H1 (cell line): ENCODE data around the gene SSTR3. TPM values are rescaled to one million over a fixed set of nuclear protein-coding genes. Genes with fewer than 3 reads are reported as not detected.

Source experiments
- CTCF ChIA-PET: fragments of 300-600 bp; sonication (Branson Sonifier 250); formaldehyde crosslinking; loops from one replicate; lab custom pipeline; 2021; ENCODE audit not compliant: partially characterized antibody; lab: Charles Lee
- POLR2A ChIA-PET: fragments of 300-600 bp; sonication (Branson Sonifier 250); formaldehyde crosslinking; loops from one replicate; lab custom pipeline; 2021; ENCODE audit warnings: inconsistent platforms; ENCODE audit not compliant: partially characterized antibody; lab: Charles Lee
- DNase-seq, 2 experiments: peaks; one replicate each; pipeline versions ENCODE4 v3.0.0 to v3.0.0-alpha.2; 2010 to 2022; ENCODE audit warnings: low spot score in 2 of 2, low read depth in 1 of 2, mixed read lengths in 1 of 2
- FAIRE-seq: peaks from 2 replicates; lab custom pipeline; 2011; peaks lifted over from hg19 to GRCh38; lab: Jason Lieb, UNC
- H2AFZ ChIP-seq: 2 replicates; pipeline ENCODE4 v1.8.1; 2012; ENCODE audit warnings: low read length, inconsistent platforms
- H2AK5ac ChIP-seq: 2 replicates; pipeline ENCODE4 v1.6.1; 2013; ENCODE audit warnings: low read depth, low read length
- H2BK120ac ChIP-seq: replicated peaks from 2 replicates; pipeline ENCODE3; 2013; ENCODE audit warnings: low read depth, low read length, inconsistent platforms
- H2BK12ac ChIP-seq: 2 replicates; pipeline ENCODE4 v1.6.1; 2013; ENCODE audit warnings: low read depth, low read length
- H2BK15ac ChIP-seq: 2 replicates; pipeline ENCODE4 v1.6.1; 2013; ENCODE audit warnings: low read length
- H2BK20ac ChIP-seq: 2 replicates; pipeline ENCODE4 v1.6.1; 2013; ENCODE audit warnings: low read length
- H2BK5ac ChIP-seq: 2 replicates; pipeline ENCODE4 v1.6.1; 2013; ENCODE audit warnings: low read depth, low read length
- H3K14ac ChIP-seq: 2 replicates; pipeline ENCODE4 v1.6.1; 2013; ENCODE audit warnings: inconsistent platforms; ENCODE audit not compliant: insufficient read length
- H3K18ac ChIP-seq: 2 replicates; pipeline ENCODE4 v1.6.1; 2013; ENCODE audit warnings: low read length; ENCODE audit errors: extremely low read depth
- H3K23ac ChIP-seq: 2 replicates; pipeline ENCODE4 v1.6.1; 2013; ENCODE audit warnings: inconsistent platforms; ENCODE audit not compliant: insufficient read length
- H3K23me2 ChIP-seq: 2 replicates; pipeline ENCODE4 v1.6.1; 2013; ENCODE audit warnings: low read depth, low read length
- H3K27ac ChIP-seq: 2 replicates; pipeline ENCODE4 v1.6.1; 2011; ENCODE audit warnings: low read depth, low read length, inconsistent platforms
- H3K27me3 ChIP-seq, 4 experiments: replicated peaks in 1 of 4; 1 replicate in 1 of 4; 2 replicates in 3 of 4; pipeline versions ENCODE4 v1.6.1 to v1.8.1; 2011 to 2013; ENCODE audit warnings: low read length in 3 of 4, mild to moderate bottlenecking in 3 of 4, inconsistent platforms in 2 of 4, mixed read lengths in 2 of 4, moderate library complexity in 1 of 4; ENCODE audit not compliant: control insufficient read depth in 3 of 4, insufficient read depth in 3 of 4; ENCODE audit errors: extremely low read depth in 1 of 4
- H3K36me3 ChIP-seq, 4 experiments: 2 replicates each; pipeline versions ENCODE4 v1.6.1 to v1.8.1; 2011 to 2013; ENCODE audit warnings: mild to moderate bottlenecking in 4 of 4, low read length in 3 of 4, moderate library complexity in 2 of 4, control low read depth in 1 of 4, inconsistent platforms in 1 of 4; ENCODE audit not compliant: insufficient read depth in 4 of 4, control insufficient read depth in 2 of 4
- H3K4ac ChIP-seq: replicated peaks from 2 replicates; pipeline ENCODE3; 2013; ENCODE audit warnings: low read length, low read depth, mixed read lengths, inconsistent platforms; ENCODE audit not compliant: insufficient read length
- H3K4me1 ChIP-seq, 4 experiments: replicated peaks in 1 of 4; 1 replicate in 1 of 4; 2 replicates in 3 of 4; pipeline versions ENCODE4 v1.6.1 to v1.8.1; 2011 to 2013; ENCODE audit warnings: low read length in 3 of 4, inconsistent platforms in 2 of 4, mixed read lengths in 1 of 4; ENCODE audit not compliant: insufficient read depth in 4 of 4, control insufficient read depth in 3 of 4
- H3K4me2 ChIP-seq, 2 experiments: 2 replicates each; pipeline versions ENCODE4 v1.6.1 to v1.8.1; 2011 to 2013; ENCODE audit warnings: low read depth in 2 of 2, low read length in 2 of 2, control low read depth in 1 of 2, inconsistent platforms in 1 of 2, mild to moderate bottlenecking in 1 of 2; ENCODE audit not compliant: insufficient read depth in 1 of 2
- H3K4me3 ChIP-seq, 4 experiments: fragments of 200-600, 300-600 bp in 1 of 4; sonication (generic), shearing (Covaris generic), sonication (Bioruptor Twin) in 1 of 4; 2 replicates each; pipeline versions ENCODE4 v1.5.1 to v1.8.1; 2011 to 2016; ENCODE audit warnings: low read length in 4 of 4, low read depth in 3 of 4, control low read depth in 2 of 4, inconsistent platforms in 2 of 4, mild to moderate bottlenecking in 2 of 4, mixed read lengths in 1 of 4, moderate library complexity in 1 of 4; ENCODE audit not compliant: insufficient read depth in 2 of 4; ENCODE audit errors: extremely low read depth in 1 of 4
- H3K56ac ChIP-seq: replicated peaks from 2 replicates; pipeline ENCODE3; 2013; ENCODE audit warnings: low read depth, mild to moderate bottlenecking, mixed read lengths, low read length, inconsistent platforms; ENCODE audit not compliant: insufficient read length
- H3K79me1 ChIP-seq: 2 replicates; pipeline ENCODE4 v1.6.1; 2013; ENCODE audit warnings: low read depth, low read length, control low read depth
- H3K79me2 ChIP-seq, 2 experiments: 2 replicates each; pipeline versions ENCODE4 v1.6.1 to v1.8.1; 2012 to 2013; ENCODE audit warnings: low read length in 2 of 2, mild to moderate bottlenecking in 2 of 2, inconsistent platforms in 1 of 2; ENCODE audit not compliant: insufficient read depth in 2 of 2, control insufficient read depth in 1 of 2
- H3K9ac ChIP-seq, 4 experiments: replicated peaks in 1 of 4; 1 replicate in 1 of 4; 2 replicates in 3 of 4; pipeline versions ENCODE4 v1.6.1 to v1.8.1; 2011 to 2013; ENCODE audit warnings: low read depth in 3 of 4, low read length in 3 of 4, control low read depth in 2 of 4, mild to moderate bottlenecking in 2 of 4, moderate library complexity in 2 of 4, inconsistent platforms in 1 of 4; ENCODE audit errors: extremely low read depth in 1 of 4
- H3K9me3 ChIP-seq, 2 experiments: 2 replicates each; pipeline versions ENCODE4 v1.6.1 to v1.8.1; 2012 to 2013; ENCODE audit warnings: mild to moderate bottlenecking in 2 of 2, moderate library complexity in 2 of 2, control low read depth in 1 of 2, inconsistent platforms in 1 of 2, low read depth in 1 of 2, low read length in 1 of 2, mixed read lengths in 1 of 2; ENCODE audit not compliant: insufficient read depth in 2 of 2
- H4K20me1 ChIP-seq, 2 experiments: replicated peaks in 1 of 2; 2 replicates each; pipeline versions ENCODE3 to v1.8.1; 2011 to 2013; ENCODE audit warnings: inconsistent platforms in 2 of 2, low read length in 2 of 2, mild to moderate bottlenecking in 1 of 2; ENCODE audit not compliant: insufficient read depth in 2 of 2, control insufficient read depth in 1 of 2
- H4K5ac ChIP-seq: 2 replicates; pipeline ENCODE4 v1.6.1; 2013; ENCODE audit warnings: low read length, low read depth, mixed read lengths, inconsistent platforms; ENCODE audit not compliant: insufficient read length
- H4K8ac ChIP-seq: 2 replicates; pipeline ENCODE4 v1.8.0; 2013; ENCODE audit warnings: mild to moderate bottlenecking, moderate library complexity, low read length, inconsistent platforms; ENCODE audit not compliant: insufficient read depth; ENCODE audit errors: extremely low read depth
- H4K91ac ChIP-seq: replicated peaks from 2 replicates; pipeline ENCODE3; 2013; ENCODE audit warnings: low read length, mixed read lengths, inconsistent platforms; ENCODE audit not compliant: insufficient read length
- CHD2 ChIP-seq: IDR thresholded peaks from 2 replicates; pipeline ENCODE4 v1.6.1; 2012; ENCODE audit warnings: low read length, improper control_type of control experiment
- RBBP5 ChIP-seq: IDR thresholded peaks from 2 replicates; pipeline ENCODE4 v1.7.1; 2012; ENCODE audit warnings: low read depth, mild to moderate bottlenecking, inconsistent platforms, low read length, moderate library complexity, borderline replicate concordance
- SP2 ChIP-seq: IDR thresholded peaks from 2 replicates; pipeline ENCODE4 v1.6.1; 2012; ENCODE audit warnings: mild to moderate bottlenecking, low read length, inconsistent platforms
- WGBS, 2 experiments: shearing (Covaris generic) in 1 of 2; methylation state at CpG; one replicate each; pipeline versions ENCODE4 v1.1.6 to v1.1.7; 2013 to 2015; ENCODE audit warnings: low lambda C conversion rate in 2 of 2, mixed read lengths in 2 of 2, inconsistent platforms in 1 of 2, low coverage in 1 of 2, missing lambda C conversion rate in 1 of 2; ENCODE audit not compliant: insufficient replicate concordance in 2 of 2, insufficient coverage in 1 of 2, insufficient read length in 1 of 2; ENCODE audit errors: extremely low coverage in 1 of 2, missing lambda C conversion rate in 1 of 2; 5-methylcytosine and 5-hydroxymethylcytosine counted together
- polyA plus RNA-seq, 7 experiments: library from polyadenylated mRNA; depleted of rRNA in 3 of 7; stranded (reverse) in 5 of 7; unstranded in 2 of 7; fragments of >200 nt in 5 of 7; fragments of 200-250 nt in 2 of 7; gene quantifications; 1 replicate in 5 of 7; 2 replicates in 1 of 7; 4 replicates in 1 of 7; pipeline versions ENCODE4 v1.2.1 to v1.2.3, GENCODE V29; 2011 to 2013; ENCODE audit warnings: missing spikeins in 2 of 7, mixed read lengths in 2 of 7
- total RNA-seq: library from RNA; stranded (reverse); fragmentation: NEBNext Ultra II Directional; extraction: Animal tissue kit (Norgen Biotek cat#: 25700); gene quantifications from 2 replicates; pipeline ENCODE4 v1.2.1, GENCODE V29; 2021

Gene SSTR3
- total and polyA plus RNA-seq, 2 of the 8 experiments (the other 6 are each of a cell fraction or from before 2014, with no cell fraction given), result 0.22 to 0.77 TPM

GRCh38 chr22:37220543-37220981, 8.3 kb upstream of the SSTR3 start:
- POLR2A ChIA-PET, result no interaction called here
- no peaks in the 10 kb centered on the region for H3K79me1 ChIP-seq
- no peaks in the 10 kb centered on the region for H4K20me1 ChIP-seq
- H3K4me2 ChIP-seq, result no peak overlapping the region
- H2AK5ac ChIP-seq, result no peak overlapping the region
- H3K36me3 ChIP-seq, result no peaks in the 10 kb centered on the region
- H2BK5ac ChIP-seq, result no peak overlapping the region
- no peaks in the 10 kb centered on the region for H3K27me3 ChIP-seq
- DNase-seq (no peak), FAIRE-seq (no peak)
- no peak overlapping the region for H2BK15ac ChIP-seq
- no peak overlapping the region for H2BK12ac ChIP-seq
- no peak overlapping the region for H4K91ac ChIP-seq
- H3K9me3 ChIP-seq, result no peaks in the 10 kb centered on the region; a peak in 1 of 4 replicates
- no peak overlapping the region for H2BK20ac ChIP-seq
- no peaks in the 10 kb centered on the region for H3K4me1 ChIP-seq
- no peak overlapping the region for H4K5ac ChIP-seq
- H3K4me3 ChIP-seq, result no peak overlapping the region
- no peak overlapping the region for H3K4ac ChIP-seq
- H3K23ac ChIP-seq, result no peak overlapping the region
- no peak overlapping the region for H2AFZ ChIP-seq
- no peaks in the 10 kb centered on the region for H3K79me2 ChIP-seq
- H3K56ac ChIP-seq, result no peak overlapping the region
- no peak overlapping the region for H3K27ac ChIP-seq
- no peak overlapping the region for H2BK120ac ChIP-seq
- TF ChIP-seq SP2 (no peak), CHD2 (peak; percentile 59; the same call in 1 of the 2 replicates), RBBP5 (no peak)
- H3K18ac ChIP-seq, result no peak overlapping the region
- H3K14ac ChIP-seq, result no peak overlapping the region
- H3K23me2 ChIP-seq, result no peaks in the 10 kb centered on the region
- no peak overlapping the region for H3K9ac ChIP-seq
- CTCF ChIA-PET, result interaction anchor here (0.6 to 2.4 kb wide), 3 partner anchors 20 to 394 kb away, joined by 3 to 6 read pairs (median 3); no protein-coding TSS in a partner anchor
- no peak overlapping the region for H4K8ac ChIP-seq
- WGBS, 2 experiments, result 75% methylated on average over 4 of the region's 4 CpGs; no CpG with 5 or more reads in 1 of the 2 experiments
